BLaER1 treated with 17β-estradiol and CSF1 and Interleukin-3, amounts not matched to agents 10 nM and 100 nM (cell line): Measurements from ENCODE around the gene PPP1R18.
A peak's percentile ranks its signal among the peaks of the same experiment; 100 is the strongest.
"Not testable (repeated sequence)": the region's sequence is repeated elsewhere in the genome, so short reads cannot be mapped to it uniquely, and the experiment has no call there.

Source experiments
- H3K27ac ChIP-seq, 11 experiments: shearing (Covaris generic); formaldehyde crosslinking; 2 replicates each; pipeline ENCODE4 v1.8.1; 2022
- H3K27me3 ChIP-seq, 11 experiments: shearing (Covaris generic); formaldehyde crosslinking; 2 replicates each; pipeline ENCODE4 v1.8.1; 2022
- H3K36me3 ChIP-seq, 11 experiments: shearing (Covaris generic); formaldehyde crosslinking; 2 replicates each; pipeline ENCODE4 v1.8.1; 2022
- H3K4me1 ChIP-seq, 10 experiments: shearing (Covaris generic); formaldehyde crosslinking; 2 replicates each; pipeline ENCODE4 v1.8.1; 2022
- H3K4me2 ChIP-seq, 11 experiments: shearing (Covaris generic); formaldehyde crosslinking; 2 replicates each; pipeline ENCODE4 v1.8.1; 2022
- H3K4me3 ChIP-seq, 10 experiments: shearing (Covaris generic); formaldehyde crosslinking; 2 replicates each; pipeline ENCODE4 v1.8.1; 2022
- H3K9ac ChIP-seq, 11 experiments: shearing (Covaris generic); formaldehyde crosslinking; 2 replicates each; pipeline ENCODE4 v1.8.1; 2022
- H3K9me3 ChIP-seq, 11 experiments: shearing (Covaris generic); formaldehyde crosslinking; replicated peaks in 1 of 11; 2 replicates each; pipeline ENCODE4 v1.8.1; 2022
- H4K20me1 ChIP-seq, 11 experiments: shearing (Covaris generic); formaldehyde crosslinking; 2 replicates each; pipeline ENCODE4 v1.8.1; 2022
- Cebpa-rat ChIP-seq, 11 experiments: shearing (Covaris generic); IDR thresholded peaks; 2 replicates each; pipeline ENCODE4 v1.8.1; 2022

The PPP1R18 gene

DNA sequence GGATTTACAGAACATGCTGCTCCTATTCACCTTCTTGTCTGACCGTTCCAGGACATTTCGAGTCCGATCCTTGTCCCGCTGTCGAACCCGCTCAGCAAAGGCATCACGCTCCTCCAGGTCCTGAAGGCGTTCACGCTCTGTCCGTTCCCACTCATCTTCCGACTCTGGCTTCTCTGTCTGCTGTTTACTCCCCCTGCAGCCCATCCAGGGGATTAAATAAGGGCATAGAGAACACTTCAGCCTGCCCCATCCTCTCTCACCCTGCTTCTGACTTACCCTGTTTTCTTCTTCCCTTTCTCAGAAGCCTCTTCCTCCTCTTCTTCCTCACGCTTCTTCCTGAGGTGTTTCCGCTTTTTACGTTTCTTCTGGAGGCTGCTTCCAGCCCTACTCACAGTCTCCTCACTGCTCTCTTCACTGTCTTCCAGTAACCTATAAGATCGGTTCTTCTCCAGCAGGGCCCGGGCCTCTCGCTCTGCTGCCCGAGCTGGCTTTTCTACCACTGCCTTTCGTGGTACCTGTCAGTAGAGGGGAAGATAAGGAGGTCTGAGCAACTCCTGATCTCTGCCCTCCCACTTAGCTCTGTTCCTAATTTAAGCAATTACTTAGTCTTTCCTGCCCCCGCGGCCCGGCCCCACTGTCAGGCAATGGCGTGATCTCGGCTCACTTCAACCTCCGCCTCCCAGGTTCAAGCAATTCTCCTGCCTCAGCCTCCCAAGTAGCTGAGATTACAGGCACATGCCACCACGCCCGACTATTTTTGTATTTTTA lies 15.5 kb downstream of the PPP1R18 start:
- Histone ChIP-seq H3K36me3 (peaks cover 38 to 56% (median 52%) of the 10 kb centered on the region in 11 experiments), H3K4me3 (0 out of 20 replicates have a peak overlapping the region, but pooled peaks of 2 of the 10 experiments have one; percentile 6 to 82), H3K9ac (peak overlapping the region in 10 of 11 experiments; percentile 82 to 91 (median 88); a peak in 20 of 22 replicates), H3K27me3 (no peaks in the 10 kb centered on the region), H4K20me1 (peaks cover under 1 to 39% (median 17%) of the 10 kb centered on the region in 11 experiments; a peak in 18 of 22 replicates), H3K27ac (peak overlapping the region in 1 of 11 experiments; percentile 14; a peak in 1 of 22 replicates), H3K4me2 (peak overlapping the region; percentile 80 to 96 (median 91); a peak in 21 of 22 replicates), H3K4me1 (peaks cover 31 to 66% (median 50%) of the 10 kb centered on the region in 10 experiments), H3K9me3 (no peaks in the 10 kb centered on the region)
- TF ChIP-seq Cebpa-rat (IDR thresholded peaks at IDR 0.05) = no peak

DNA sequence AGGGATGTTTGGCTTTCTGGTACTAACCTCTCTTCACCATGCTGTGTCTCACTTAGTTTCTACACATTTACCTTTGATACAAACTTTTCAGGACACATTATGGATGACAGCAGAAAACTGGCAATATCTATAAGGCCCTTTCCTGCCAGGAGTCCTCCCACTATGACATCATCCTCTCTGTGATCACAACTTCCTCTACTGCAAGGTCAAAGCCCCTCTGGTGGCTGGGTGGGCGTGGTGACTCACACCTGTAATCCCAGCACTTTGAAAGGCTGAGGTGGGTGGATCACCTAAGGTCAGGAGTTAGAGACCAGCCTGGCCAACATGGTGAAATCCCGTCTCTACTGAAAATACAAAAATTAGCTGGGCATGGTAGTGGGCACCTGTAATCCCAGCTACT lies 20.1 kb downstream of the PPP1R18 start:
- Histone ChIP-seq H3K9ac (peak overlapping the region in 1 of 11 experiments; percentile 15; a peak in 1 of 22 replicates), H3K36me3 (peaks cover 80 to 98% (median 95%) of the 10 kb centered on the region in 11 experiments)

DNA sequence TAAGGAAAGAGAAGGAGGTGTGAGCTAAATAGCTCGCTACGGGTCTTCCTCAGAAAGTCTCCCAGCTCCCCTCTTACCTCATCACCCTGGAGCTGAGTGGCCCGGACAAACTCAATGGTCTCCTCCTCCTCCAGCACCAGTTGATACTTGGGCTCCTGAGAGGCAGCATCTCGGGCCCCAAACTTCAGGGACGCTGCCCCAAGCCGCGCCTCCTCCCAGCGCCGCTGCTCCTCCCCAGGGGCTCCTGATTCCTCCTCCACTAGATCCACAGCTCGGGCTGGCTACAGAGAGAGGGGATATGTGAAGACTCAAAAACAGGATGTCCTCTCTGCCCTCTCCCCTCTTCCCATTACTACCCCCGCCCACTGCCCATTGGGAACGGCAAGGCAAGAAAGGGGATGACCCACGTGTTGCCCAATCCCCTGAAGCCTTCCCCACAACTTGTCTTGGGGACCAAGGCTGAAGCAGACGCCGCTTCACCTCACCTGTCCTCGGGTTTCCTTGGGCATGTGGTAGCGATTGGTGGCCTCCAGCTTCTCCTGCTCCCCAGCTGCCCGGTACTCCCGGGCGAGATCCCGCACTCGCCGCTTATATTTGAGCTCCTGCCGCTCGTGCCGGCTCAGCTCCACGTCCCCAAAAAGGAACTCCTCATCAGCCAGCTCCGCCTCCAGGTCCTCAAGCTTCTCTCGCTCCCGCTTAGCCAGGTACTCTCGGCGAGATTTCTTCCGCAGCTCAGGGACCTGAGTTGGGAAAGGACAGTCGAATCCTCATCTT lies 21.3 kb downstream of the PPP1R18 start:
- peaks cover 7 to 24% (median 17%) of the 10 kb centered on the region in 10 experiments; a peak in 17 of 20 replicates for H3K4me1 ChIP-seq
- TF ChIP-seq Cebpa-rat (IDR thresholded peaks at IDR 0.05) = no peak
- H3K4me3 ChIP-seq = no peak overlapping the region
- H3K9me3 ChIP-seq = no peaks in the 10 kb centered on the region
- peak overlapping the region in 1 of 11 experiments; percentile 10; a peak in 2 of 22 replicates for H3K9ac ChIP-seq
- H3K4me2 ChIP-seq = no peak overlapping the region
- H3K36me3 ChIP-seq = peaks cover 85 to 100% (median 97%) of the 10 kb centered on the region in 11 experiments
- no peaks in the 10 kb centered on the region for H3K27me3 ChIP-seq
- no peak overlapping the region for H3K27ac ChIP-seq
- H4K20me1 ChIP-seq = peaks cover 0 to 26% (median 0%) of the 10 kb centered on the region in 11 experiments; a peak in 6 of 22 replicates

More for the DNA sequence above, 20.1 kb downstream of the PPP1R18 start:
- H3K9me3 ChIP-seq, H3K4me3 ChIP-seq, H3K27me3 ChIP-seq, H3K27ac ChIP-seq: not testable (repeated sequence)
- Histone ChIP-seq H4K20me1 (peaks cover 0 to 36% (median 3%) of the 10 kb centered on the region in 11 experiments; a peak in 7 of 22 replicates), H3K4me2 (peak overlapping the region in 4 of 11 experiments; percentile 5 to 38 (median 14); a peak in 4 of 22 replicates), H3K4me1 (peaks cover 13 to 32% (median 25%) of the 10 kb centered on the region in 10 experiments)

DNA sequence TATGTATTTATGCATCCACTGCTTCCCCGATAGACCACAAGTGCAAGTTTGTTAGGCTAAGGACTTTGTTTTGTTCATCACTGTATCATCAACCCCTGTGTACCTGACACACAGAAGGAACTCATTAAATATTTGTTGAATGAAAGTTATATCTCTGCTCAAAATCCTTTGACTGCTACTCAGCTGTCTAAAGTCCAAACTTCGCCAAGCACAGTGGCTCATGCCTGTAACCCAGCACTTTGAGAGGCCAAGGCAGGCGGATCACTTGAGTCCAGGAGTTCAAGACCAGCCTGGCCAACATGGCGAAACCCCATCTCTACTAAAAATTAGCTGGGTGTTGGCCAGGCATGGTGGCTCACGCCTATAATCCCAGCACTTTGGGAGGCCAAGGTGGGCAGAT lies 28.5 kb downstream of the PPP1R18 start:
- peaks cover 97 to 100% (median 100%) of the 10 kb centered on the region in 11 experiments for H3K36me3 ChIP-seq
- H3K9me3 ChIP-seq = not testable (repeated sequence)

DNA sequence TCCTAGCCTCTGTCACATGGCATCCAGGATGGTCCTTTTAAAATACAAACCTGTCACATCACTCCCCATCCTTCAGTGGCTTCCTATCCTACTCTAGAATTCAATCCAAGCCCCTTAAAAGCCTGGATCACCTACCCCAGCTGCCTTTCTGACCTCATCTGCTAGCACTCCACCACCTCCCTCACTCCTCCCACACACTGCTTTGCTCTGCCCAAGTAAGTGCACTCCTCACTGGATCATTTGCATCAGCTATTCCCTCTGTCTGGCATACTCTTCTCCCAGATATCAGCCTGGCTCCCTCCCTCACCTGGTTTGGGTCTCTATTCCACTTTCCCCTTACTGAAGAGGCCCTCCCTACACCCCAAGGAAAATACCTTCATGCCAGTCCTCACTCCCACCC lies 29.0 kb downstream of the PPP1R18 start:
- Histone ChIP-seq H3K4me1 (peaks cover 0 to 14% (median 4%) of the 10 kb centered on the region in 10 experiments; a peak in 7 of 20 replicates), H4K20me1 (peaks cover 0 to 42% (median 0%) of the 10 kb centered on the region in 11 experiments; a peak in 8 of 22 replicates), H3K36me3 (peaks cover 97 to 100% (median 100%) of the 10 kb centered on the region in 11 experiments), H3K4me3 (no peak overlapping the region), H3K9ac (peak overlapping the region in 4 of 11 experiments; percentile 11 to 53 (median 35); a peak in 5 of 22 replicates), H3K27ac (no peak overlapping the region), H3K27me3 (no peaks in the 10 kb centered on the region), H3K4me2 (peak overlapping the region in 1 of 11 experiments; percentile 19; a peak in 2 of 22 replicates), H3K9me3 (no peaks in the 10 kb centered on the region)
- TF ChIP-seq Cebpa-rat (IDR thresholded peaks at IDR 0.05) = no peak

More for the DNA sequence above, 28.5 kb downstream of the PPP1R18 start:
- Histone ChIP-seq H3K4me1 (peaks cover 0 to 14% (median 4%) of the 10 kb centered on the region in 10 experiments; a peak in 7 of 20 replicates), H4K20me1 (peaks cover 0 to 42% (median 0%) of the 10 kb centered on the region in 11 experiments; a peak in 8 of 22 replicates), H3K9ac (peak overlapping the region in 2 of 11 experiments; percentile 4 to 47; a peak in 1 of 22 replicates)
- not testable (repeated sequence) for H3K4me3 ChIP-seq, H3K27me3 ChIP-seq, H3K27ac ChIP-seq, H3K4me2 ChIP-seq

DNA sequence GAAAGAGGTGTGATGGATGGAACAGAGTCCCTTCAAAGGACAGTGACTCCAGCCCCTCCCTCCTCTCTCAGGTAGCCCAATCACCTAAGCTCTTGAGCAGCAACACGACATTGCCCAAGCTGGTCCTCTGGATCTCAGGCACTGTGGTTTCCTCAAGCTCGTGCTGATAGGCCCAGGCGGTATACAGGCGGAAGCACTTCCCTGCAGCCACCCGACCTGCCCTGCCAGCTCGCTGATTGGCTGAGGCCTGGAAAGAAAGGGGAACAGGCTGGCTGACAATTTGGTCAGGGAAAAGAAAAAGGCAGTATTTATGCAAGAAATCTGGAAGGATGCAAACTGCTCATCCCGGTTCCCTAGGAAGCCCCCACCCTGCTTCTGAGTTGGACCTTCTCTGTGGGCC lies 29.9 kb downstream of the PPP1R18 start:
- H3K9me3 ChIP-seq = no peaks in the 10 kb centered on the region
- peaks cover 0 to 14% (median 4%) of the 10 kb centered on the region in 10 experiments; a peak in 7 of 20 replicates for H3K4me1 ChIP-seq
- peaks cover 0 to 39% (median 0%) of the 10 kb centered on the region in 11 experiments; a peak in 8 of 22 replicates for H4K20me1 ChIP-seq
- no peak overlapping the region; a peak in 1 of 22 replicates for H3K4me2 ChIP-seq
- peak overlapping the region in 2 of 11 experiments; percentile 9; a peak in 2 of 22 replicates for H3K9ac ChIP-seq
- H3K36me3 ChIP-seq = peaks cover 97 to 100% (median 100%) of the 10 kb centered on the region in 11 experiments
- H3K27me3 ChIP-seq = no peaks in the 10 kb centered on the region
- no peak overlapping the region for H3K4me3 ChIP-seq
- H3K27ac ChIP-seq = no peak overlapping the region
- TF ChIP-seq Cebpa-rat (IDR thresholded peaks at IDR 0.05) = no peak

DNA sequence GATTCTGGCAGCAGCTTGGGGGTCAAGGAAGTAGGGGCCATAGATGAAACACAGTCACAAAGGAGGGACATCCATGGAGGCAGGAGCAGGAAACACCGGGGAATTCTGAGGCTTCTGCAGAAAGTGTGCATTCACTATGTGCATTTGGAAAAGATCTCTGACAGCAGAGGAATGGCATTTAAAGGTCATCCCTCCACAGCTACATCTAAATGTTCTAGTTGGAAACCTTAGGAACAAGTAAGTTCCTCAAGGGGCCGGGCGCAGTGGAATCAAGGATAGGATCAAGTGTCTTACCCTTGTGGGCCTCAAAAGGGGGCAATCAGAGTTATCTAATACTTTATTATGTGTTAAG lies 30.7 kb downstream of the PPP1R18 start:
- Histone ChIP-seq H3K4me3 (no peak overlapping the region), H3K9me3 (no peaks in the 10 kb centered on the region), H3K27me3 (no peaks in the 10 kb centered on the region), H3K27ac (no peak overlapping the region), H4K20me1 (peaks cover 0 to 41% (median 0%) of the 10 kb centered on the region in 11 experiments; a peak in 8 of 22 replicates), H3K36me3 (peaks cover 98 to 100% (median 100%) of the 10 kb centered on the region in 11 experiments), H3K4me1 (peaks cover 0 to 14% (median 4%) of the 10 kb centered on the region in 10 experiments; a peak in 7 of 20 replicates), H3K9ac (0 out of 22 replicates have a peak overlapping the region, but pooled peaks of 1 of the 11 experiments have one; percentile 17), H3K4me2 (no peak overlapping the region)
- TF ChIP-seq Cebpa-rat (IDR thresholded peaks at IDR 0.05) = no peak
